ENCODE data around the gene ZNF652.

GRCh38 chr17:49387498-49388289 is 25.6 kb upstream of the ZNF652 start:
- no peak for TF ChIP-seq EZH2 (IDR thresholded peaks at IDR 0.05; ENCODE audit: low read length)
- no peak for TF ChIP-seq CTCF (optimal IDR thresholded peaks at IDR 0.05 in 1 of 3, IDR thresholded peaks at IDR 0.05 in 1 of 3, conservative IDR thresholded peaks at IDR 0.05 in 1 of 3; ENCODE audit: extremely low read depth in 1 of 3, insufficient read depth in 2 of 3, low read length in 3 of 3)
